GM19467 (cell line): ENCODE results near the gene C12orf57.
A peak's percentile ranks its signal among the peaks of the same experiment; 100 is the strongest.

ENCODE experiments used
- ATAC-seq: cut with Tn5 transposase; IDR thresholded peaks from one replicate; pipeline ENCODE4 v1.9.1; 2021; ENCODE audit warnings: mild to moderate bottlenecking, moderate library complexity; ENCODE audit not compliant: unreplicated experiment

The C12orf57 gene

GRCh38 chr12:6936636-6937480, 7.0 kb upstream of the C12orf57 start:
- peak; percentile 7 for ATAC-seq

GRCh38 chr12:6937481-6938352, 6.1 kb upstream of the C12orf57 start:
- ATAC-seq, result peak; percentile 77

DNA sequence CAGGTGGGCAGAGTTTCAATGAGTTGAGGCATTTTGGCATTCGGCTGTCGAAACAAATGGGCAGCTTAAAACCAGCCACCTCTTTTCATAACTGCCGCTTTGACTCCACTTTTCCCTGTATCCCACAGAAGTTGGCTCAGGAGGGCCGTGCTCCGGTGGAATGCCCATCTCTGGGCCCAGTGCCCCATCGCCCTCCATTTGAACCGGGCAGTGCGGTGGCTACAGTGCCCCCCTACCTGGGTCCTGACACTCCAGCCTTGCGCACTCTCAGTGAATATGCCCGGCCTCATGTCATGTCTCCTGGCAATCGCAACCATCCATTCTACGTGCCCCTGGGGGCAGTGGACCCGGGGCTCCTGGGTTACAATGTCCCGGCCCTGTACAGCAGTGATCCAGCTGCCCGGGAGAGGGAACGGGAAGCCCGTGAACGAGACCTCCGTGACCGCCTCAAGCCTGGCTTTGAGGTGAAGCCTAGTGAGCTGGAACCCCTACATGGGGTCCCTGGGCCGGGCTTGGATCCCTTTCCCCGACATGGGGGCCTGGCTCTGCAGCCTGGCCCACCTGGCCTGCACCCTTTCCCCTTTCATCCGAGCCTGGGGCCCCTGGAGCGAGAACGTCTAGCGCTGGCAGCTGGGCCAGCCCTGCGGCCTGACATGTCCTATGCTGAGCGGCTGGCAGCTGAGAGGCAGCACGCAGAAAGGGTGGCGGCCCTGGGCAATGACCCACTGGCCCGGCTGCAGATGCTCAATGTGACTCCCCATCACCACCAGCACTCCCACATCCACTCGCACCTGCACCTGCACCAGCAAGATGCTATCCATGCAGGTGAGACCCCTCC, 5.2 kb upstream of the C12orf57 start:
- no peak for ATAC-seq

- no peak for ATAC-seq
Observed at GRCh38 chr12:6939191-6939540, 4.7 kb upstream of the C12orf57 start.

DNA sequence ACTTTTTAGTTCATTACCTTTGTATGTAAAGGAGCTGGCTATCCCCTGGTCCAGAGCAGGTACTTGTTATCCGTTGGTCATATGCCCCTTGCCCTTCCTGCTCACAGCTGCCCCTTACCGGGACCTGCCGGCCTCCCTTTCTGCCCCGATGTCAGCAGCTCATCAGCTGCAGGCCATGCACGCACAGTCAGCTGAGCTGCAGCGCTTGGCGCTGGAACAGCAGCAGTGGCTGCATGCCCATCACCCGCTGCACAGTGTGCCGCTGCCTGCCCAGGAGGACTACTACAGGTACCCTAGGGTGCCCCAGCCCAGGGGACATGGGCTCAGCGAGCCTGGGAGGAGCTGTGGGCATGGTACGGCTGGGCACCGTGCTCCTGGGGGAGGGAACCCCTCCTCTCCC, 2.6 kb upstream of the C12orf57 start:
- no peak for ATAC-seq

GRCh38 chr12:6941782-6942181, 2.0 kb upstream of the C12orf57 start:
- no peak for ATAC-seq

- ATAC-seq, result no peak
Observed at GRCh38 chr12:6942331-6942665, 1.5 kb upstream of the C12orf57 start.

- peak; percentile 18 for ATAC-seq
Observed at GRCh38 chr12:6943389-6943721, 467 bp upstream of the C12orf57 start.

- ATAC-seq, result peak; percentile 28
Observed at GRCh38 chr12:6944381-6945186, 762 bp downstream of the C12orf57 start.

GRCh38 chr12:6945613-6946012, 1.8 kb downstream of the C12orf57 start:
- ATAC-seq, result no peak

DNA sequence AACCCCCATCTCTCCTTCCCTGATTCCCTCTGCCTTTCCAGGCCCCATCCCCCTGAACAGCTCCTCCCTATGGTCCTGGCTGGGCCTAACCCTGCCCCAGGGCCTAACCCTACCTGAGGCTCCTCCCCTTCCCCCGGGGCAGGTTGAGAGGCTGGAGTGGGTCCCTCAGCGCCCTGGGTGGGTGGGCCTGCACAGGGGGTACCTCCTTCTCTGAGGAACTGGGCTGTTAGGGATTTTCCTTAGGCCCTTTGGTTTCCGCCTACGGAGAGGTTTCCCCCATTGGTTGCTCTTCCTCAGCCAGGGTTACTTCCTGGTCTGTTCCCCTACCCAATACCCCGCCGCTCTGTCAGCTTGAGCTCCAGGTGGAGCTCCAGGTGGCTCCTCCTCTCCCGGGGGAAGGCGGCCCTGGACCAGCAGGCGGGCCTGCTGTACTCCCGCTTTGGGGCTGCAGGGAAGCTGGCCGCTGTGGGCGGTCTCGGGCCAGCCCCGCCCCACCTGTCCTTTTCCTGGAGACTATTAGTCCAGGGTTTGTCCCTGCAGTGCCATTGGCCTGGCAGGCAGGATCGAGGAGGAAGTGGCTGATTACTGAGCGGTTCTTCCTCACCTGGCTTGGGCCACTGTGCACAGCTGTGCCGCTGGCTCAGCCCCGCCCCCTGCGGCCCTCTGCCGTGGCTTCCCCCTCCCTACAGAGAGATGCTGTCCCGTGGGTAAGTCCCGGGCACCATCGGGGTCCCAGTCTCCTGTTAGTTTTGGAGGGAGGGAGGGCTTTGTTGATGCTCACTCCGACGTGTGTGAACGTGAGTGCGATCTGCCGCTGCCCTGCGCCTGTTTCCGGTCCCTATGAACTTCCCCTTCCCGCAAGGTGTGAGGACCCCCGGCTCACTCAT, 2.5 kb downstream of the C12orf57 start:
- ATAC-seq, result peak; percentile 26

GRCh38 chr12:6946920-6947374, 3.1 kb downstream of the C12orf57 start:
- no peak for ATAC-seq

GRCh38 chr12:6947615-6948014, 3.8 kb downstream of the C12orf57 start:
- no peak for ATAC-seq

- no peak for ATAC-seq
Observed at GRCh38 chr12:6948873-6949594, 5.2 kb downstream of the C12orf57 start.

DNA sequence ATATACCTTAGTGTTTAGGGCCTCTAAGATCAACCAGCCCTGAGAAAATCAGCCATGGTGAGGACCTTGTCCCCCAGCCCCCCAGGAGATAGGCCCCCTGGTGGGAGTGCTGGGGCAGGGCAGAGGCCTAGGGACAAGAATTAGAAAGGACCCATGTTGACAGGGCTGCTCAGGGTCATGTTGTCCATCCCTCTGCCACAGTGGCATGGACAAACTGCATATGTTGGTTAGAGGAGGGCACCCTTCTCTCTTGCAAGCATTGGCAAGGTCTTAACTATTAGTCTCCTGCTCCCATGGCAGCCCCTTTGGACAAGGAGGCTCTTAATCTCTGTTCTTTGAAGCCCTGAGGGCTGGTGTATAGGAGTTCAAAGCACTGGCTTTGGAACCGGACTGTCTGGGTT, 6.6 kb downstream of the C12orf57 start:
- no peak for ATAC-seq

- no peak for ATAC-seq
Observed at GRCh38 chr12:6950811-6951540, 7.2 kb downstream of the C12orf57 start, which contains the start of gene PTPN6. TSS of gene PTPN6 (plus strand) at chr12:6951356. CDS start at chr12:6951513, 157 bp downstream.

DNA sequence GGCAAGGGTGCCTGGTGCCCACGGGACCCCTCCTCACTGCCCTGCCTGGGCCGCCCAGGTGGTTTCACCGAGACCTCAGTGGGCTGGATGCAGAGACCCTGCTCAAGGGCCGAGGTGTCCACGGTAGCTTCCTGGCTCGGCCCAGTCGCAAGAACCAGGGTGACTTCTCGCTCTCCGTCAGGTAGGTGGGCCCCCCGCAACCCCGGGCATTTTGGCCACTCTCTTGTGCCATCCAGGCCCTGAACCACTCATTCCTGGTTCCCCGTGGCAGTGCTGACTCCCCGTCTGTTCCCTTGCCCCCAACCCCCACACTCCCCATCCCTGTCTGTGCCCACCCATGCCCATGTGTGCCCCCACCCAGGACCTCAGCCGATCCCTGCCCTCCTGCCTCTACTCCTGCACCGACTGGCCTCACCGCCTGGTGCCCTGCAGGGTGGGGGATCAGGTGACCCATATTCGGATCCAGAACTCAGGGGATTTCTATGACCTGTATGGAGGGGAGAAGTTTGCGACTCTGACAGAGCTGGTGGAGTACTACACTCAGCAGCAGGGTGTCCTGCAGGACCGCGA, 7.8 kb downstream of the C12orf57 start:
- ATAC-seq, result no peak
